Kidney capillary endothelial cell (primary cell): ENCODE results near the gene CASZ1.
A peak's percentile ranks its signal among the peaks of the same experiment; 100 is the strongest.

Experiments used
- DNase-seq: peaks from one replicate; pipeline ENCODE4 v3.0.0-alpha.2; 2018; ENCODE audit warnings: low spot score

CASZ1 gene

GRCh38 chr1:10753299-10753698, 43.1 kb downstream of the CASZ1 start:
- DNase-seq, result no peak

DNA sequence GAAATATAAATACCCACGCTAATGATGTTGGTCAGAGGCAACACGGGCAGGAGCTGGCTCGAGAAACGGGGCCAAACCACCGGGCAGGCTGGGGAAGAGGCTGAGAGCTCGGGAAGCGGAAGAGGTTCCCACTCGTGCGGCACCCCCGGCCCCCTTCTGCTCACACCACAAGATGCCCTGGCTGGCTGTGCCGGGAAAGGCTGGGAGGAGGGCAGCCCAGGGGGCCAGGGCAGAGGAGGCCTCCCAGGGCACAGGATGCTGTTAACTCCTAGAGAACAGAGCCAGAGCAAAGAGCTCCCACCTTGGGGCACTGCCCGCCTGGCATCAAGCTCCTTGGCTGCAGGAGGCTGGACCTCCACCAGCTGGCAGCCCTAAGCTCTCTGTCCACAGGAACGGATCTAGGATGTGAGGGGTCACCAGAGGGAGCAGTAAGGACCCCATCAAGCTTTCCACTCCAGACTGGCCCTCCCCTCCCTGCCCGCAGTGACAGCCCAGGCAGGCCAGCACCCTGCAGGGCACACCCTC, 44.8 kb downstream of the CASZ1 start:
- no peak for DNase-seq

- no peak for DNase-seq
Measured at GRCh38 chr1:10751160-10751559, 45.3 kb downstream of the CASZ1 start.

DNA sequence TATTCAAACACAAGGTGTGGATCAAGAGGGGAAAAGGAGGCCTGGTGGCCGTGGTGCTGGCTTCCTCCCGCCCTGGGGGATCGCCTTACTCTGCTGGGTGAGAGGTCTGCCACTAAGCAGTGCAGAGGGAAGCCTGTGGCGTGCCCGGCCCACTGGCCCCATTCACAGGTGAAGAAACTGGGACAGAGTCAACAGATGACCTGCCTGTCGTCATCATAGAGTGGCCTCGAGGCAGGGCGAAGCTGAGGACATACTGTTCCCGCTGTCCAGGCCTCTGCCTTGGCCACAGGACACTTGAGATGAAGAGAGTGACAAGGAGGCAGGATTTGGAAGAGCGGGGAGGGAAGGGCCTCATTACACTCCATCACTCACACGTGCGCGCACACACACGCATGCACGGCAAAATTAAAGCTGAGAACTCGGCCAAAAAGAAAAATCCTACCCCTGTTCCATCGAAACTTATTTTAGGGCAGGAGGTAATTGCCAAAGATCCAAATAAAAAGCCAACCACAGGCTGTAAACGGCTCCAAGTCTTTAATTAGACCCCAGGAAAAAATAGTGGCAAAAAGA, 50.5 kb downstream of the CASZ1 start:
- DNase-seq, result no peak

- DNase-seq, result no peak
Measured at GRCh38 chr1:10745383-10745782, 51.1 kb downstream of the CASZ1 start.

GRCh38 chr1:10744654-10745238, 51.7 kb downstream of the CASZ1 start:
- DNase-seq, result no peak

DNA sequence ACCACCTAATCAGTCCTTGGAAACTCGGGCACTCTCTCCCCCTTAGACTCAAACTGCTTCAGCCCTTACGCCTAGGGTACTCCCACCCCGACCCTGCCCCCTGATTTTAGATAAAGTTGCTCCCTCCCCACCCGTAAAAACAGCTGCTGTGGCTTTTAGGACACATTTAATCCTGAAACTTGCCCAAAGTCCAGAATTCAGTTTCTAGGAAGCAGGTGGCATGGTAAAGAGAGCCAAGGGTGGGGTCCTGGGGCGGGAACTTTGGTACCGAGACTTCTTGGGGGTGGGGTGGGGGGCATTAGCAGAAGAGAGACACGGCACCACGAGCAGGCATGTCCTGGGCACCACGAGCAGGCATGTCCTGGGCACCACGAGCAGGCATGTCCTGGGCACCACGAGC, 52.4 kb downstream of the CASZ1 start:
- DNase-seq, result no peak

- DNase-seq, result no peak
Measured at GRCh38 chr1:10741696-10742095, 54.8 kb downstream of the CASZ1 start.

DNA sequence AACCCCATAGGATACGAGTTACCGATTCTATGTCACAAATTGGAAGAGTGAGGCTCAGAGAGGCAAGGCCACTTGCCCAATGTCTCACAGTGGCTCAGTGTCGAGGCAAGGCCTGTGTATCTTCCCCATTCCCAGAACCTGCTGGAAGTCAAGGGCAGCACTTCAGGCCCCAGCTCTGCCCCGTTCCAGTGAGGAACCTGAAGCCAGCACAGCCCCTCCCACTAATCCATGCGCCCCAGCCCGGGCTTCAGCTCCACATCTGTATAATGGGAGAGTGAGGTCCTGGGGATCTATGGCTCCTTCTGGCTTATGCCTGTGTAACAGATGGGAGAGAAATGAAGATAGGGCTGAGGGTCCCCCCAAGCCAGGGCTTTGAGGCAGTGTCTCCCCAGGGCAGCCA, 56.3 kb downstream of the CASZ1 start:
- no peak for DNase-seq

- no peak for DNase-seq
Measured at GRCh38 chr1:10739589-10739988, 56.9 kb downstream of the CASZ1 start.

GRCh38 chr1:10738061-10739058, 58.1 kb downstream of the CASZ1 start:
- DNase-seq, result no peak

DNA sequence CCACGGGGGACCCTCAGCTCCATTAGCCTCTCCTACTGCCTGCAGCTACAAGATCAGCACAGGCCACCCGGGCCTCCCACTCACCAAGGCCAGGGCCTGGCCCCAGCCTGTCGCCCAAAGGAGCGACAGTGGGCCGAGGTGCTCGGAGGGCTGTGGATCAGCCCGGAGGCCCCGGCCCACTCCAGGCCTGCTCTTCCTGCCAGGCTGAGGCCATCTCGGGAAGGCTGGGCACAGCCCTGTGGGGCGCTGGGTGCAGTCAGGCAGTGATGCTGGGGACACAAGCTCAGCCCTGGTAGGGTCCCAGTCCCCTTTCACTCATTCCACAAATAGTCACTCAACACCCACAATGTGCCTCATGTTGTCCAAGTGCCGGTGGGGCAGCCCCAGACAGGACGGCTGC, 58.8 kb downstream of the CASZ1 start:
- no peak for DNase-seq

- no peak for DNase-seq
Measured at GRCh38 chr1:10736634-10737586, 59.5 kb downstream of the CASZ1 start.

DNA sequence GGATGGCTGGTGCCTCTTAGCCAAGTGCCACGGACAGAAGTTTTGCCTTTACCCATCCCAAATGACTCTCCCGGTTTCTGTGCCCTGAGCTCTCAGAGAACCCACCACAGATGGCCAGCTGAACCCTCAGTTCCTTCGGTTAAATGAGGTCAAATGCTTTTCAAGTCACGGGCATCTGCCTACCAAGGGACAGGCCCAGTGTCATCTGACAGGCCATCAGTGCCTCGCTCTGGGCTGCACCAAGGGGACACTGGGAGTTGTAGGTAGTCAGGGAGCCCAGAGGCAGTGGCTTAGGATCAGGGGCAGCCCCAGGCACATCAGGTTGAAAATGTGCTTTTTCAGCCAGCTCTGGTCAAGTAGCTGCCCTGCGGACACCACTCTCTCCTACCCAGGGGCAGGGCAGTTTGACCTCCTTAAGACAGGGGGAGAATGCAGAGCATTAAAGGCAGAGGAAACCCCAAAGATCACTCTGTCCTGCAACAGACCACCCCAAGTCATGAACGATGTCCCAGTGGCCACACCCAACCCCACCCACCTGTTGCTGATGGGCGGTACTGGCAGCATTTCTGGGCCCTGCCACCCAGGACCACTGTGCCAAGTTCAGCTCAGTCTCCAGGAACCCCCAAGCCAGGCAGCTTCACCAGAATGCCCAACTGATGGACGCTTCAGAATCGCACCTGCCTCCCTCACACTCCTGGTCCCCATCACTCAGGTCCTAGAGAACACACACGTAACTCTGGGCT, 60.7 kb downstream of the CASZ1 start:
- DNase-seq, result no peak

GRCh38 chr1:10734962-10735544, 61.4 kb downstream of the CASZ1 start:
- DNase-seq, result no peak

- DNase-seq, result no peak
Measured at GRCh38 chr1:10734375-10734774, 62.1 kb downstream of the CASZ1 start.

DNA sequence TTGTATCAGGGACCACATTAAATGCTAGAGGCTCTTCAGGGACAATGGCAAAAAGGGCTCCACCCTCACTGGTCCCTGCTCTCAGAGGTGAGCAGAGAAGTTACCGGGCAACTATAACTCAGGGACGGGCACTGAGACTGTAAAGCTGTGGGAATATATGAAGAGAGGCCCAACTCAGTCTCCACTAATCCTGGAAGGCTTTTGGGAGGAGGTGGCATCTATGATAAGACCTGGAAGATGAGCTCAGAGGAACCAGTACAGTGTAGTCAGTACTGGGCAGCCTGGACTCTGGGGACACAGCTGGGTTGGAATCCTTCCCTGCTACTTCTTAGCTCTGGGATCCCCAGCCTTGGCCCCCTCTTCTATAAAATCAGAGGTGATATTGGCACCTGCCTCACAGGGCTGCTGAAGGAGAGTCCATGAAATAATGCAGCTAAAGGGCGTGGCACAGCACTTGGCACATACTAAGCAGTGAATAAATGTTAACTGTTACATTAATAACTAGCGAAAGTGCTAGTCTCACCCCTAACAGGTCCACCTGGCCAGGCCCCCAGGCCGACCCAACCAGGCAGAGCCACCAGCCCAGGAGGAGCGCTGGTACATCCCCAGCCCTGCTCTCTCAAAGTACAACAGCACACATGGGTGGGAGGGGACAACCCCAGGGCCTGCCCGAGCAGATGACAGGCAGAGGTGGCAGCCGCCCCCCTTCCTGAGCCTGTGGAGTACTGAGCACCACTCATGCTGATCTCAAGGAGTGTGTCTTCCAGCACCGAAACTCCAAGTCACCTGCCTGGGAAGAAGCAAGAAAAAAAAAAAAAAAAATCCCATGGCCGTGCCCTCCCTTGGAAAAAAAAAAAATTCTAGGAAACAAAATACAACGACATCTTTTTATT, 62.7 kb downstream of the CASZ1 start:
- DNase-seq, result no peak

- DNase-seq, result peak; percentile 16
Measured at GRCh38 chr1:10730985-10731384, 65.5 kb downstream of the CASZ1 start.

DNA sequence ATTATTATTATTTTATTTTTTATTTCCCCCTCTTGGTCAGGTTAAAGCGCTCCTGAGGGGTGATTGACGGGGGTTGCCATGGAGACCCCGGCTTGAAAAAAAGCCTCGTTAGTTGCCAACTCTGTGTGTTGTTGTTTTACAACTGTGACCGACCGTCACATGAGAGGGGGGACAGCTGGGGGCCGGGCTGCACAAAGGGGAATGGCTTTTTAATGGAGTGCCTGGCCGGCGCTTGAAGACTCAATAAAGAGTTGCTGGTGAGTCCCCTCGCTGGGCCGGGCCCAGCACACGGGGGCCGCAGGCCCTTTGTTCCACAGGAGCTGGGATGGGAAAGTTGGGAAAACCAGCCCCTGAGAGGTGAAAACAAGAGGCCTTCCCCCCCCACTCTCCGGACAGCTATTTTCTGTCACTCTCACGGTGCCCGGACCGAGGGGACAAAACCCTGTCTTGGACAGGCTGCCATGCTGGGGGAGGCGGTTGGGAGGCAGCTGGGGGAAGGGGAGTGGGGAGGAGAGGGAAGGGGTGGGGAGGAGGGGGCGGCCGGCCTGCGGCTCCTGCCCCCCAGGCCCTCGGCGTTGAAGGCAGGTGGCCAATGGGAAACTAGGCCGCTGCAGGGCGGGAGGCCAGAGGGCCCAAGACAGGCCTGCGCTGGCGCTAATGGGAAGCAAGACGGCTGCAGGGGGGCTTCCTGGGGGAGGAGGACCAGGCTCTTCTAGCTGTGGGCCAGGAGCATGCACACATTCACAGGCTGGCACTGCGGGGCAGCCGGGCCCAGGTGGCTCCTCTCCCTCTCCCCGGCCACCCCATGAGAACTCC, 67.6 kb downstream of the CASZ1 start:
- no peak for DNase-seq
